H1 (cell line): Measurements from ENCODE around the gene DMAC2L. TPM values are rescaled to one million over a fixed set of nuclear protein-coding genes. Genes with fewer than 3 reads are reported as not detected.

Source experiments
- CTCF ChIA-PET: fragments of 300-600 bp; sonication (Branson Sonifier 250); formaldehyde crosslinking; loops from one replicate; lab custom pipeline; 2021; ENCODE audit not compliant: partially characterized antibody; lab: Charles Lee
- POLR2A ChIA-PET: fragments of 300-600 bp; sonication (Branson Sonifier 250); formaldehyde crosslinking; loops from one replicate; lab custom pipeline; 2021; ENCODE audit warnings: inconsistent platforms; ENCODE audit not compliant: partially characterized antibody; lab: Charles Lee
- DNase-seq, 2 experiments: peaks; one replicate each; pipeline versions ENCODE4 v3.0.0 to v3.0.0-alpha.2; 2010 to 2022; ENCODE audit warnings: low spot score in 2 of 2, low read depth in 1 of 2, mixed read lengths in 1 of 2
- FAIRE-seq: peaks from 2 replicates; lab custom pipeline; 2011; peaks lifted over from hg19 to GRCh38; lab: Jason Lieb, UNC
- H2AFZ ChIP-seq: 2 replicates; pipeline ENCODE4 v1.8.1; 2012; ENCODE audit warnings: low read length, inconsistent platforms
- H2AK5ac ChIP-seq: 2 replicates; pipeline ENCODE4 v1.6.1; 2013; ENCODE audit warnings: low read depth, low read length
- H2BK120ac ChIP-seq: replicated peaks from 2 replicates; pipeline ENCODE3; 2013; ENCODE audit warnings: low read depth, low read length, inconsistent platforms
- H2BK12ac ChIP-seq: 2 replicates; pipeline ENCODE4 v1.6.1; 2013; ENCODE audit warnings: low read depth, low read length
- H2BK15ac ChIP-seq: 2 replicates; pipeline ENCODE4 v1.6.1; 2013; ENCODE audit warnings: low read length
- H2BK20ac ChIP-seq: 2 replicates; pipeline ENCODE4 v1.6.1; 2013; ENCODE audit warnings: low read length
- H2BK5ac ChIP-seq: 2 replicates; pipeline ENCODE4 v1.6.1; 2013; ENCODE audit warnings: low read depth, low read length
- H3K14ac ChIP-seq: 2 replicates; pipeline ENCODE4 v1.6.1; 2013; ENCODE audit warnings: inconsistent platforms; ENCODE audit not compliant: insufficient read length
- H3K18ac ChIP-seq: 2 replicates; pipeline ENCODE4 v1.6.1; 2013; ENCODE audit warnings: low read length; ENCODE audit errors: extremely low read depth
- H3K23ac ChIP-seq: 2 replicates; pipeline ENCODE4 v1.6.1; 2013; ENCODE audit warnings: inconsistent platforms; ENCODE audit not compliant: insufficient read length
- H3K23me2 ChIP-seq: 2 replicates; pipeline ENCODE4 v1.6.1; 2013; ENCODE audit warnings: low read depth, low read length
- H3K27ac ChIP-seq: 2 replicates; pipeline ENCODE4 v1.6.1; 2011; ENCODE audit warnings: low read depth, low read length, inconsistent platforms
- H3K27me3 ChIP-seq, 4 experiments: replicated peaks in 1 of 4; 1 replicate in 1 of 4; 2 replicates in 3 of 4; pipeline versions ENCODE4 v1.6.1 to v1.8.1; 2011 to 2013; ENCODE audit warnings: low read length in 3 of 4, mild to moderate bottlenecking in 3 of 4, inconsistent platforms in 2 of 4, mixed read lengths in 2 of 4, moderate library complexity in 1 of 4; ENCODE audit not compliant: control insufficient read depth in 3 of 4, insufficient read depth in 3 of 4; ENCODE audit errors: extremely low read depth in 1 of 4
- H3K36me3 ChIP-seq, 4 experiments: 2 replicates each; pipeline versions ENCODE4 v1.6.1 to v1.8.1; 2011 to 2013; ENCODE audit warnings: mild to moderate bottlenecking in 4 of 4, low read length in 3 of 4, moderate library complexity in 2 of 4, control low read depth in 1 of 4, inconsistent platforms in 1 of 4; ENCODE audit not compliant: insufficient read depth in 4 of 4, control insufficient read depth in 2 of 4
- H3K4ac ChIP-seq: replicated peaks from 2 replicates; pipeline ENCODE3; 2013; ENCODE audit warnings: low read length, low read depth, mixed read lengths, inconsistent platforms; ENCODE audit not compliant: insufficient read length
- H3K4me1 ChIP-seq, 4 experiments: replicated peaks in 1 of 4; 1 replicate in 1 of 4; 2 replicates in 3 of 4; pipeline versions ENCODE4 v1.6.1 to v1.8.1; 2011 to 2013; ENCODE audit warnings: low read length in 3 of 4, inconsistent platforms in 2 of 4, mixed read lengths in 1 of 4; ENCODE audit not compliant: insufficient read depth in 4 of 4, control insufficient read depth in 3 of 4
- H3K4me2 ChIP-seq, 2 experiments: 2 replicates each; pipeline versions ENCODE4 v1.6.1 to v1.8.1; 2011 to 2013; ENCODE audit warnings: low read depth in 2 of 2, low read length in 2 of 2, control low read depth in 1 of 2, inconsistent platforms in 1 of 2, mild to moderate bottlenecking in 1 of 2; ENCODE audit not compliant: insufficient read depth in 1 of 2
- H3K4me3 ChIP-seq, 4 experiments: fragments of 200-600, 300-600 bp in 1 of 4; sonication (generic), shearing (Covaris generic), sonication (Bioruptor Twin) in 1 of 4; 2 replicates each; pipeline versions ENCODE4 v1.5.1 to v1.8.1; 2011 to 2016; ENCODE audit warnings: low read length in 4 of 4, low read depth in 3 of 4, control low read depth in 2 of 4, inconsistent platforms in 2 of 4, mild to moderate bottlenecking in 2 of 4, mixed read lengths in 1 of 4, moderate library complexity in 1 of 4; ENCODE audit not compliant: insufficient read depth in 2 of 4; ENCODE audit errors: extremely low read depth in 1 of 4
- H3K56ac ChIP-seq: replicated peaks from 2 replicates; pipeline ENCODE3; 2013; ENCODE audit warnings: low read depth, mild to moderate bottlenecking, mixed read lengths, low read length, inconsistent platforms; ENCODE audit not compliant: insufficient read length
- H3K79me1 ChIP-seq: 2 replicates; pipeline ENCODE4 v1.6.1; 2013; ENCODE audit warnings: low read depth, low read length, control low read depth
- H3K79me2 ChIP-seq, 2 experiments: 2 replicates each; pipeline versions ENCODE4 v1.6.1 to v1.8.1; 2012 to 2013; ENCODE audit warnings: low read length in 2 of 2, mild to moderate bottlenecking in 2 of 2, inconsistent platforms in 1 of 2; ENCODE audit not compliant: insufficient read depth in 2 of 2, control insufficient read depth in 1 of 2
- H3K9ac ChIP-seq, 4 experiments: replicated peaks in 1 of 4; 1 replicate in 1 of 4; 2 replicates in 3 of 4; pipeline versions ENCODE4 v1.6.1 to v1.8.1; 2011 to 2013; ENCODE audit warnings: low read depth in 3 of 4, low read length in 3 of 4, control low read depth in 2 of 4, mild to moderate bottlenecking in 2 of 4, moderate library complexity in 2 of 4, inconsistent platforms in 1 of 4; ENCODE audit errors: extremely low read depth in 1 of 4
- H3K9me3 ChIP-seq, 2 experiments: 2 replicates each; pipeline versions ENCODE4 v1.6.1 to v1.8.1; 2012 to 2013; ENCODE audit warnings: mild to moderate bottlenecking in 2 of 2, moderate library complexity in 2 of 2, control low read depth in 1 of 2, inconsistent platforms in 1 of 2, low read depth in 1 of 2, low read length in 1 of 2, mixed read lengths in 1 of 2; ENCODE audit not compliant: insufficient read depth in 2 of 2
- H4K20me1 ChIP-seq, 2 experiments: replicated peaks in 1 of 2; 2 replicates each; pipeline versions ENCODE3 to v1.8.1; 2011 to 2013; ENCODE audit warnings: inconsistent platforms in 2 of 2, low read length in 2 of 2, mild to moderate bottlenecking in 1 of 2; ENCODE audit not compliant: insufficient read depth in 2 of 2, control insufficient read depth in 1 of 2
- H4K5ac ChIP-seq: 2 replicates; pipeline ENCODE4 v1.6.1; 2013; ENCODE audit warnings: low read length, low read depth, mixed read lengths, inconsistent platforms; ENCODE audit not compliant: insufficient read length
- H4K8ac ChIP-seq: 2 replicates; pipeline ENCODE4 v1.8.0; 2013; ENCODE audit warnings: mild to moderate bottlenecking, moderate library complexity, low read length, inconsistent platforms; ENCODE audit not compliant: insufficient read depth; ENCODE audit errors: extremely low read depth
- H4K91ac ChIP-seq: replicated peaks from 2 replicates; pipeline ENCODE3; 2013; ENCODE audit warnings: low read length, mixed read lengths, inconsistent platforms; ENCODE audit not compliant: insufficient read length
- CBX5 ChIP-seq: fragments of 300-800, 300-1000 bp; sonication (generic); IDR thresholded peaks from 2 replicates; pipeline ENCODE4 v1.7.1; 2016; ENCODE audit warnings: antibody characterized with exemption, low read length, low read depth
- CHD1 ChIP-seq: IDR thresholded peaks from 2 replicates; pipeline ENCODE4 v1.6.1; 2012; ENCODE audit warnings: low read depth, low read length, improper control_type of control experiment
- E2F6 ChIP-seq: IDR thresholded peaks from 2 replicates; pipeline ENCODE4 v1.6.1; 2012; ENCODE audit warnings: inconsistent platforms
- KDM5A ChIP-seq: fragments of 200-600 bp; IDR thresholded peaks from 2 replicates; pipeline ENCODE4 v1.7.1; 2012; ENCODE audit warnings: mild to moderate bottlenecking, low read length, inconsistent platforms, mixed read lengths
- SAP30 ChIP-seq: fragments of 300-600 bp; sonication (generic); IDR thresholded peaks from 2 replicates; pipeline ENCODE4 v1.7.1; 2012; ENCODE audit warnings: low read length, moderate library complexity, mild to moderate bottlenecking, inconsistent platforms; ENCODE audit not compliant: insufficient read depth, insufficient replicate concordance
- SIRT6 ChIP-seq: IDR thresholded peaks from one replicate; pipeline ENCODE4 v1.7.1; 2012; ENCODE audit warnings: low read length, inconsistent platforms
- SIX5 ChIP-seq: IDR thresholded peaks from 2 replicates; pipeline ENCODE4 v1.6.1; 2011; ENCODE audit warnings: mild to moderate bottlenecking, low read depth, low read length
- TAF1 ChIP-seq: IDR thresholded peaks from 2 replicates; pipeline ENCODE4 v1.6.1; 2011; ENCODE audit warnings: mild to moderate bottlenecking, low read depth, low read length
- TCF12 ChIP-seq: IDR thresholded peaks from 2 replicates; pipeline ENCODE4 v1.6.1; 2011; ENCODE audit warnings: low read depth, mild to moderate bottlenecking, low read length
- ZNF274 ChIP-seq: IDR thresholded peaks from 2 replicates; pipeline ENCODE4 v1.7.0; 2012; ENCODE audit warnings: low read length, borderline replicate concordance; ENCODE audit errors: extremely low read depth
- WGBS, 2 experiments: shearing (Covaris generic) in 1 of 2; methylation state at CpG; one replicate each; pipeline versions ENCODE4 v1.1.6 to v1.1.7; 2013 to 2015; ENCODE audit warnings: low lambda C conversion rate in 2 of 2, mixed read lengths in 2 of 2, inconsistent platforms in 1 of 2, low coverage in 1 of 2, missing lambda C conversion rate in 1 of 2; ENCODE audit not compliant: insufficient replicate concordance in 2 of 2, insufficient coverage in 1 of 2, insufficient read length in 1 of 2; ENCODE audit errors: extremely low coverage in 1 of 2, missing lambda C conversion rate in 1 of 2; 5-methylcytosine and 5-hydroxymethylcytosine counted together
- polyA plus RNA-seq, 7 experiments: library from polyadenylated mRNA; depleted of rRNA in 3 of 7; stranded (reverse) in 5 of 7; unstranded in 2 of 7; fragments of >200 nt in 5 of 7; fragments of 200-250 nt in 2 of 7; gene quantifications; 1 replicate in 5 of 7; 2 replicates in 1 of 7; 4 replicates in 1 of 7; pipeline versions ENCODE4 v1.2.1 to v1.2.3, GENCODE V29; 2011 to 2013; ENCODE audit warnings: missing spikeins in 2 of 7, mixed read lengths in 2 of 7
- total RNA-seq: library from RNA; stranded (reverse); fragmentation: NEBNext Ultra II Directional; extraction: Animal tissue kit (Norgen Biotek cat#: 25700); gene quantifications from 2 replicates; pipeline ENCODE4 v1.2.1, GENCODE V29; 2021
- TF ChIP-seq, protein P1 (sequence below), 3 experiments: IDR thresholded peaks; 1 replicate in 2 of 3; 2 replicates in 1 of 3; pipeline versions ENCODE4 v1.5.1 to v1.6.1; 2011; ENCODE audit warnings: low read length in 3 of 3, mild to moderate bottlenecking in 3 of 3, inconsistent platforms in 2 of 3, low read depth in 1 of 3, moderate library complexity in 1 of 3; ENCODE audit not compliant: insufficient read depth in 1 of 3; ENCODE audit errors: control extremely low read depth in 1 of 3

DMAC2L gene
- total and polyA plus RNA-seq, 2 of the 8 experiments (the other 6 are each of a cell fraction or from before 2014, with no cell fraction given) = 20.3 to 28.9 TPM

DNA sequence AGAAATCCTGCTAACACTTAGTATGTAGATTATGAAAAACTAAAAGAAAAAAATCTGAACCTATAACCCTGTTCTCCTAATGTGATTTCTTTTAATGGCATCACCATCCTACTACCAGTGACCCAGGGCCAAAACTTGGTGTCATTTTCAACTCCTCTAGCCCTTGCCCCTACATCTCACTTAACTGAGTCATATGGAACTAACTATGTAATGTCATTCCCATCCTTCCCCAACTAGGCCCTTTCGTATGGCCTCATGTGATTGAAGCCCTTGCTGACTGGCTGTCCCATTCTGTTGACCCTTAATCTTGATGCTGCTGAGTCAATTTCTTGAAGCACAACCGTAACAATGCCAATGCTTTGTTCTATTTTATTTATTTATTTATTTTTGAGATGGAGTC is 7.6 kb downstream of the DMAC2L start:
- CTCF ChIA-PET = interaction anchor here (0.6 to 3.5 kb wide), 17 partner anchors 8 to 457 kb away, joined by 3 to 30 read pairs (median 4); partner anchors contain the start of gene ATL1
- TF ChIP-seq SIX5 = no peak
- TF ChIP-seq, protein P1, sequence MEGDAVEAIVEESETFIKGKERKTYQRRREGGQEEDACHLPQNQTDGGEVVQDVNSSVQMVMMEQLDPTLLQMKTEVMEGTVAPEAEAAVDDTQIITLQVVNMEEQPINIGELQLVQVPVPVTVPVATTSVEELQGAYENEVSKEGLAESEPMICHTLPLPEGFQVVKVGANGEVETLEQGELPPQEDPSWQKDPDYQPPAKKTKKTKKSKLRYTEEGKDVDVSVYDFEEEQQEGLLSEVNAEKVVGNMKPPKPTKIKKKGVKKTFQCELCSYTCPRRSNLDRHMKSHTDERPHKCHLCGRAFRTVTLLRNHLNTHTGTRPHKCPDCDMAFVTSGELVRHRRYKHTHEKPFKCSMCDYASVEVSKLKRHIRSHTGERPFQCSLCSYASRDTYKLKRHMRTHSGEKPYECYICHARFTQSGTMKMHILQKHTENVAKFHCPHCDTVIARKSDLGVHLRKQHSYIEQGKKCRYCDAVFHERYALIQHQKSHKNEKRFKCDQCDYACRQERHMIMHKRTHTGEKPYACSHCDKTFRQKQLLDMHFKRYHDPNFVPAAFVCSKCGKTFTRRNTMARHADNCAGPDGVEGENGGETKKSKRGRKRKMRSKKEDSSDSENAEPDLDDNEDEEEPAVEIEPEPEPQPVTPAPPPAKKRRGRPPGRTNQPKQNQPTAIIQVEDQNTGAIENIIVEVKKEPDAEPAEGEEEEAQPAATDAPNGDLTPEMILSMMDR (IDR thresholded peaks at IDR 0.05; ENCODE audit: control extremely low read depth in 1 of 3, insufficient read depth in 1 of 3, low read depth in 1 of 3, low read length in 3 of 3) = no peak
- no peak for TF ChIP-seq CHD1
- TF ChIP-seq CBX5 = no peak
- TF ChIP-seq SIRT6 = no peak
- no peak for TF ChIP-seq SAP30
- TF ChIP-seq TCF12 = no peak
- TF ChIP-seq ZNF274 = no peak
- TF ChIP-seq KDM5A = no peak
- no peak for TF ChIP-seq E2F6
- TF ChIP-seq TAF1 = no peak

More for the DNA sequence above, 7.6 kb downstream of the DMAC2L start:
- DNase-seq (no peak), FAIRE-seq (no peak)
- Histone ChIP-seq H3K4me1 (no peaks in the 10 kb centered on the region), H3K23me2 (no peaks in the 10 kb centered on the region), H3K9me3 (no peaks in the 10 kb centered on the region), H3K14ac (no peak overlapping the region), H4K5ac (no peak overlapping the region), H4K8ac (no peak overlapping the region), H2AK5ac (no peak overlapping the region), H3K23ac (no peak overlapping the region), H2BK20ac (no peak overlapping the region), H3K36me3 (peaks cover 2 to 12% (median 8%) of the 10 kb centered on the region in 4 experiments), H2BK120ac (no peak overlapping the region), H3K79me1 (peaks cover 8% of the 10 kb centered on the region; the same call in 1 of the 2 replicates), H3K4ac (no peak overlapping the region), H3K4me3 (no peak overlapping the region), H4K91ac (no peak overlapping the region), H2AFZ (no peak overlapping the region), H3K56ac (no peak overlapping the region), H3K27me3 (no peaks in the 10 kb centered on the region), H2BK5ac (no peak overlapping the region), H3K9ac (no peak overlapping the region), H3K18ac (no peak overlapping the region), H4K20me1 (peaks cover 0 to 1% of the 10 kb centered on the region in 2 experiments), H3K27ac (no peak overlapping the region), H3K4me2 (no peak overlapping the region), H3K79me2 (peaks cover 0 to 26% of the 10 kb centered on the region in 2 experiments; a peak in 2 of 4 replicates), H2BK15ac (no peak overlapping the region), H2BK12ac (no peak overlapping the region)
- 83% methylated on average over 2 of the region's 2 CpGs; no CpG with 5 or more reads in 1 of the 2 experiments for WGBS, 2 experiments
- POLR2A ChIA-PET = interaction anchor here (1.3 to 2.0 kb wide), 4 partner anchors 12 to 207 kb away, joined by 3 to 7 read pairs (median 4); no protein-coding TSS in a partner anchor
